DOHH2 (cell line): ENCODE data around the gene ZNF429.

Experiments
- H3F3A ChIP-seq: fragments of 200-600 bp; sonication (generic), shearing (Covaris generic); 2 replicates; pipeline ENCODE4 v1.6.0; 2016; ENCODE audit warnings: antibody characterized with exemption, mild to moderate bottlenecking; ENCODE audit not compliant: control insufficient read depth, insufficient read depth
- H3K27ac ChIP-seq: fragments of 200-600 bp; sonication (generic); 2 replicates; pipeline ENCODE4 v1.5.1; 2014; ENCODE audit warnings: low read depth, mild to moderate bottlenecking, low read length, moderate library complexity
- H3K27me3 ChIP-seq: fragments of 200-600 bp; sonication (generic); 2 replicates; pipeline ENCODE4 v1.6.1; 2014; ENCODE audit warnings: mild to moderate bottlenecking, low read length, mixed read lengths; ENCODE audit not compliant: control insufficient read depth
- H3K36me3 ChIP-seq: fragments of 200-600 bp; sonication (generic); 2 replicates; pipeline ENCODE4 v1.6.1; 2014; ENCODE audit warnings: mild to moderate bottlenecking, low read length, moderate library complexity, mixed read lengths; ENCODE audit not compliant: control insufficient read depth
- H3K4me1 ChIP-seq: fragments of 200-600 bp; sonication (generic); 2 replicates; pipeline ENCODE4 v1.6.1; 2014; ENCODE audit warnings: mild to moderate bottlenecking, low read length, mixed read lengths; ENCODE audit not compliant: control insufficient read depth
- H3K4me2 ChIP-seq: fragments of 200-600 bp; sonication (generic); 2 replicates; pipeline ENCODE4 v1.6.0; 2014; ENCODE audit warnings: mild to moderate bottlenecking, low read length, moderate library complexity
- H3K4me3 ChIP-seq: fragments of 200-600 bp; sonication (generic); 2 replicates; pipeline ENCODE4 v1.5.1; 2014; ENCODE audit warnings: mild to moderate bottlenecking, low read length, mixed read lengths
- H3K79me2 ChIP-seq: fragments of 200-600 bp; sonication (generic); 2 replicates; pipeline ENCODE4 v1.6.1; 2014; ENCODE audit warnings: mild to moderate bottlenecking, low read length, mixed read lengths; ENCODE audit not compliant: control insufficient read depth
- H3K9me2 ChIP-seq: fragments of 200-600 bp; sonication (generic); replicated peaks from 2 replicates; pipeline ENCODE4 v1.6.1; 2014; ENCODE audit warnings: mild to moderate bottlenecking, low read length, mixed read lengths; ENCODE audit not compliant: control insufficient read depth
- H3K9me3 ChIP-seq: fragments of 200-600 bp; sonication (generic); 2 replicates; pipeline ENCODE4 v1.6.1; 2014; ENCODE audit warnings: antibody characterized with exemption, low read length, mixed read lengths; ENCODE audit not compliant: control insufficient read depth, insufficient read depth
- H4K20me1 ChIP-seq: fragments of 200-600 bp; sonication (generic); 2 replicates; pipeline ENCODE4 v1.6.0; 2014; ENCODE audit warnings: low read depth, mild to moderate bottlenecking, antibody characterized with exemption, low read length, moderate library complexity; ENCODE audit not compliant: control insufficient read depth, insufficient read depth
- EZH2phosphoT487 ChIP-seq: fragments of 200-600 bp; sonication (generic); IDR thresholded peaks from 2 replicates; pipeline ENCODE4 v1.6.1; 2017; ENCODE audit warnings: borderline replicate concordance, mild to moderate bottlenecking, antibody characterized with exemption, low read length, moderate library complexity, mixed read lengths
- TF ChIP-seq, protein P1 (sequence below): fragments of 200-600 bp; sonication (generic); IDR thresholded peaks from one replicate; pipeline ENCODE4 v1.5.1; 2014; ENCODE audit warnings: antibody characterized with exemption, mild to moderate bottlenecking, low read depth, low read length; ENCODE audit not compliant: poor library complexity, severe bottlenecking

ZNF429 gene

DNA sequence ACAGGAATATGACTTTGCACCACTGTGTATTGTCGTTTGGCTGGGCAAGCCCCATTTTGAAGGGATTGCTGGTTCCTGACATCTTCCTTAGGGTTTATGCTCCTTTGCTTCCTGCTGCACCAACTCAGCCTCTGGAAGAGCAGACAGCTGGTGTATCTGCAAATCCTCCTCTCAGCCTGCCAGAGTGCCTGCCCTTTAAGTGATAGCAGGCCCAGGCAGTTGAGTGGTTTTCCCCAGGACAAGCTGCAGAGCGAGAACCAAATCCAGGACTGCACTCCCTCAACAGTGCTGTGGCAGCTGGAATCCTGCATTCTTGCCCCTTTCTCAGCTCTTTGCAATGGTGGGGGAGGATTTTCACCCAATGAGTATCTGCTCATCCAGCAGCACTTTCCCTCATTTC, 85.5 kb downstream of the ZNF429 start:
- Histone ChIP-seq H3F3A (no peaks in the 10 kb centered on the region), H3K9me3 (peaks cover 12% of the 10 kb centered on the region; the same call in 1 of the 2 replicates), H3K4me1 (no peaks in the 10 kb centered on the region), H3K36me3 (no peaks in the 10 kb centered on the region), H3K4me3 (no peak overlapping the region), H3K4me2 (no peak overlapping the region), H3K27ac (no peak overlapping the region), H3K79me2 (no peaks in the 10 kb centered on the region), H4K20me1 (no peaks in the 10 kb centered on the region), H3K9me2 (no peaks in the 10 kb centered on the region), H3K27me3 (no peaks in the 10 kb centered on the region)
- TF ChIP-seq, protein P1, sequence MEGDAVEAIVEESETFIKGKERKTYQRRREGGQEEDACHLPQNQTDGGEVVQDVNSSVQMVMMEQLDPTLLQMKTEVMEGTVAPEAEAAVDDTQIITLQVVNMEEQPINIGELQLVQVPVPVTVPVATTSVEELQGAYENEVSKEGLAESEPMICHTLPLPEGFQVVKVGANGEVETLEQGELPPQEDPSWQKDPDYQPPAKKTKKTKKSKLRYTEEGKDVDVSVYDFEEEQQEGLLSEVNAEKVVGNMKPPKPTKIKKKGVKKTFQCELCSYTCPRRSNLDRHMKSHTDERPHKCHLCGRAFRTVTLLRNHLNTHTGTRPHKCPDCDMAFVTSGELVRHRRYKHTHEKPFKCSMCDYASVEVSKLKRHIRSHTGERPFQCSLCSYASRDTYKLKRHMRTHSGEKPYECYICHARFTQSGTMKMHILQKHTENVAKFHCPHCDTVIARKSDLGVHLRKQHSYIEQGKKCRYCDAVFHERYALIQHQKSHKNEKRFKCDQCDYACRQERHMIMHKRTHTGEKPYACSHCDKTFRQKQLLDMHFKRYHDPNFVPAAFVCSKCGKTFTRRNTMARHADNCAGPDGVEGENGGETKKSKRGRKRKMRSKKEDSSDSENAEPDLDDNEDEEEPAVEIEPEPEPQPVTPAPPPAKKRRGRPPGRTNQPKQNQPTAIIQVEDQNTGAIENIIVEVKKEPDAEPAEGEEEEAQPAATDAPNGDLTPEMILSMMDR, result no peak
- TF ChIP-seq EZH2phosphoT487, result no peak

DNA sequence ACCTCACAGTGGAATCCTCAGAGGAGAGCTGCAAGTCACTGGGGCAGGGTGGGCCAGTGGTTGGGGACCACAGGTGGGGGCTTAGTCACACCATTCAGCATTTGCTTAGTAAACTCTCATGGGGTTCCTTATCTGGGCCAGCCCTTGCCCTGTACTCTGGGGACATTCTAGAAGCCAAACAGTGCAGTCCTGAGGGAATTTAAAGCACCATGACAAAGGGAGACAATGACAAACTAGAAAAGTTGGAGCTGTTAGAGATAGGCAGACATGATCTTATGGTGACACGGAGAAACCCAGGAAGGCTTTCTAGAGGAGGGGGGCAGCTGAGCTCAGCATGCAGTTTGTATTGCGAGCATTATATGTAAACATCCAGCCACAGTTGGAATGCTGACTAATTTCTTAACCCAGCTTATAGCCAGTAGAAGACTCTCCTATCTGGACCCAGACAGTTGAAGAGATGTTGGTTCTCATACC, 87.6 kb downstream of the ZNF429 start:
- no peak overlapping the region for H3K27ac ChIP-seq
- no peaks in the 10 kb centered on the region for H3F3A ChIP-seq
- TF ChIP-seq EZH2phosphoT487, result no peak
- TF ChIP-seq, protein P1, result no peak
- no peaks in the 10 kb centered on the region for H3K27me3 ChIP-seq
- no peak overlapping the region for H3K4me3 ChIP-seq
- H3K9me2 ChIP-seq, result no peaks in the 10 kb centered on the region
- no peaks in the 10 kb centered on the region for H3K4me1 ChIP-seq
- H3K9me3 ChIP-seq, result peaks cover 11% of the 10 kb centered on the region; the same call in 1 of the 2 replicates
- H3K36me3 ChIP-seq, result no peaks in the 10 kb centered on the region
- H4K20me1 ChIP-seq, result no peaks in the 10 kb centered on the region
- H3K4me2 ChIP-seq, result no peak overlapping the region
- H3K79me2 ChIP-seq, result no peaks in the 10 kb centered on the region

DNA sequence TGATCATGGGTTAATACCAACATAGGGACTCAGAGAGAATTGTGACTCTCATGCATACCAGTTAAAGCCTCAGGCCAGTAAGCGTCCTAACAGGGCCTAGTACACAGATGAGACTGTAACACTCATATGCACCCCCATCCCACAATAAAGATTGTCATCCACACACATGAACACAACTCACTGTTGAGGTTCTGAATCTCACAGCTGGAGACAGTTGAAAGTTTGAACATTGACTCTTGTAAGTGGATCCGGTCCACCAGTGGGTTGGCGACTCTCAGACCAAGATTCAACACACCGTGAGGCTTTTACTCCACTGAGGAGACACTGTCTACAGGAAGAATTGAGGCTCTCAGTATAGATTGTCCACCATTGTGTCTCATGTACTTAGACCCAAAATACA, 88.1 kb downstream of the ZNF429 start:
- H4K20me1 ChIP-seq, result no peaks in the 10 kb centered on the region
- no peaks in the 10 kb centered on the region for H3K79me2 ChIP-seq
- no peak overlapping the region for H3K4me3 ChIP-seq
- H3K27me3 ChIP-seq, result no peaks in the 10 kb centered on the region
- H3K9me2 ChIP-seq, result no peaks in the 10 kb centered on the region
- no peak overlapping the region for H3K4me2 ChIP-seq
- TF ChIP-seq EZH2phosphoT487, result no peak
- TF ChIP-seq, protein P1, result no peak
- H3K27ac ChIP-seq, result no peak overlapping the region
- H3K36me3 ChIP-seq, result no peaks in the 10 kb centered on the region
- peaks cover 11% of the 10 kb centered on the region; the same call in 1 of the 2 replicates for H3K9me3 ChIP-seq
- no peaks in the 10 kb centered on the region for H3K4me1 ChIP-seq
- no peaks in the 10 kb centered on the region for H3F3A ChIP-seq
